Esophagus squamous epithelium (tissue), 4 donors: Measurements from ENCODE around the gene REPIN1.

Experiments
- CTCF ChIP-seq, 6 experiments: fragments of 450-650 bp in 4 of 6; fragments of 200-600 bp in 2 of 6; sonication (generic) in 2 of 6; IDR thresholded peaks; one replicate each; pipeline ENCODE4 v1.5.1; 2016 to 2019; ENCODE audit warnings: antibody characterized with exemption in 6 of 6, mild to moderate bottlenecking in 4 of 6, moderate library complexity in 4 of 6
- POLR2A ChIP-seq, 4 donors: fragments of 450-650 bp; IDR thresholded peaks; one replicate each; pipeline ENCODE4 v1.6.1; 2017; ENCODE audit warnings: antibody characterized with exemption in 4 of 4, mild to moderate bottlenecking in 4 of 4, moderate library complexity in 3 of 4

GRCh38 chr7:150409300-150410030, 40.8 kb downstream of the REPIN1 start:
- TF ChIP-seq CTCF (IDR thresholded peaks at IDR 0.05) (no peak), POLR2A (IDR thresholded peaks at IDR 0.05) (no peak)
